Esophagus muscularis mucosa (tissue), 4 donors: Measurements from ENCODE around the gene MICB.

Source experiments
- EP300 ChIP-seq: sonication (generic); formaldehyde crosslinking; IDR thresholded peaks from one replicate; pipeline ENCODE4 v1.6.1; 2017; ENCODE audit warnings: antibody characterized with exemption
- POLR2A ChIP-seq: fragments of 450-650 bp; IDR thresholded peaks from one replicate; pipeline ENCODE4 v1.6.1; 2017; ENCODE audit warnings: antibody characterized with exemption, moderate library complexity, mild to moderate bottlenecking, low read depth
- POLR2AphosphoS5 ChIP-seq, 2 donors: sonication (generic); formaldehyde crosslinking; IDR thresholded peaks; one replicate each; pipeline ENCODE4 v1.6.1; 2017; ENCODE audit warnings: antibody characterized with exemption in 2 of 2
- TF ChIP-seq, protein P1 (sequence below), 3 experiments: fragments of 200-600 bp in 2 of 3; fragments of 450-650 bp in 1 of 3; sonication (generic) in 2 of 3; IDR thresholded peaks; one replicate each; pipeline ENCODE4 v1.5.1; 2017 to 2019; ENCODE audit warnings: antibody characterized with exemption in 3 of 3, mild to moderate bottlenecking in 2 of 3, moderate library complexity in 1 of 3

DNA sequence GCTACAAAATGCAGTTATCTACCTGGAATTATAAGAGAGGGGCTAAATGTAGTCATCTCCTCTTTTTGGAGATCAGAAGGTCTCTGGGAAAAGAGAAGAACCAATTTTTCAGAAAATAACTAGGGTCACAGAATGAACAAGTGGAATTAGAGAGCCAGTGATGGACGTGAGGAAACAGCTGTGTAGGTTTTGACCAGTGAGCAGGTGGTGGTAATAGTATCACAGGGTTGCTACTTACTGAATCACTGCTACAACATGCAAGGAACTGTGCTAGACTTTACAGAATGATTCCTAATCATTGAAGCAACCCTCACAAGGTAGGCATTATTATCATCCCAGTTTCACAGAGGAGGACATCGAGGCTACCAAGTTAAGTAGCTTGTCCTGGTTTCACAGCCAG is 46.7 kb downstream of the MICB start:
- TF ChIP-seq POLR2A, result no peak
- TF ChIP-seq, protein P1, sequence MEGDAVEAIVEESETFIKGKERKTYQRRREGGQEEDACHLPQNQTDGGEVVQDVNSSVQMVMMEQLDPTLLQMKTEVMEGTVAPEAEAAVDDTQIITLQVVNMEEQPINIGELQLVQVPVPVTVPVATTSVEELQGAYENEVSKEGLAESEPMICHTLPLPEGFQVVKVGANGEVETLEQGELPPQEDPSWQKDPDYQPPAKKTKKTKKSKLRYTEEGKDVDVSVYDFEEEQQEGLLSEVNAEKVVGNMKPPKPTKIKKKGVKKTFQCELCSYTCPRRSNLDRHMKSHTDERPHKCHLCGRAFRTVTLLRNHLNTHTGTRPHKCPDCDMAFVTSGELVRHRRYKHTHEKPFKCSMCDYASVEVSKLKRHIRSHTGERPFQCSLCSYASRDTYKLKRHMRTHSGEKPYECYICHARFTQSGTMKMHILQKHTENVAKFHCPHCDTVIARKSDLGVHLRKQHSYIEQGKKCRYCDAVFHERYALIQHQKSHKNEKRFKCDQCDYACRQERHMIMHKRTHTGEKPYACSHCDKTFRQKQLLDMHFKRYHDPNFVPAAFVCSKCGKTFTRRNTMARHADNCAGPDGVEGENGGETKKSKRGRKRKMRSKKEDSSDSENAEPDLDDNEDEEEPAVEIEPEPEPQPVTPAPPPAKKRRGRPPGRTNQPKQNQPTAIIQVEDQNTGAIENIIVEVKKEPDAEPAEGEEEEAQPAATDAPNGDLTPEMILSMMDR (IDR thresholded peaks at IDR 0.05), result no peak
- no peak for TF ChIP-seq EP300
- TF ChIP-seq POLR2AphosphoS5 (IDR thresholded peaks at IDR 0.05), result no peak
